GM23338 (cell line): ENCODE measurements around the gene CALCOCO1. TPM values are rescaled to one million over a fixed set of nuclear protein-coding genes. Genes with fewer than 3 reads are reported as not detected.
"Not testable (repeated sequence)": the region's sequence is repeated elsewhere in the genome, so short reads cannot be mapped to it uniquely, and the experiment has no call there.

Experiments
- ATAC-seq: fragments of 200-7000 bp; cut with Tn5 transposase; 3 replicates; pipeline ENCODE4 v1.9.1; 2020
- DNase-seq: peaks from one replicate; pipeline ENCODE4 v3.0.0-alpha.2; 2015; ENCODE audit warnings: low spot score
- H2AFZ ChIP-seq: fragments of 200-600 bp; sonication (generic); 2 replicates; pipeline ENCODE4 v1.8.0; 2016; ENCODE audit warnings: antibody characterized with exemption, mild to moderate bottlenecking, moderate library complexity
- H3F3A ChIP-seq: fragments of 200-600 bp; sonication (generic); replicated peaks from 2 replicates; pipeline ENCODE4 v1.8.0; 2017; ENCODE audit warnings: antibody characterized with exemption, mixed run types, low read depth
- H3K27ac ChIP-seq: fragments of 200-600 bp; sonication (generic); 2 replicates; pipeline ENCODE4 v1.6.1; 2016; ENCODE audit warnings: low read depth
- H3K27me3 ChIP-seq: fragments of 200-600 bp; sonication (generic); 2 replicates; pipeline ENCODE4 v1.8.0; 2016; ENCODE audit warnings: mild to moderate bottlenecking, mixed run types, moderate library complexity; ENCODE audit not compliant: insufficient read depth
- H3K36me3 ChIP-seq: fragments of 200-600 bp; sonication (generic); 2 replicates; pipeline ENCODE4 v1.8.0; 2016; ENCODE audit warnings: mild to moderate bottlenecking; ENCODE audit not compliant: insufficient read depth
- H3K4me1 ChIP-seq: fragments of 200-600 bp; sonication (generic); 2 replicates; pipeline ENCODE4 v1.8.0; 2016; ENCODE audit warnings: mild to moderate bottlenecking, moderate library complexity; ENCODE audit not compliant: insufficient read depth
- H3K4me2 ChIP-seq: fragments of 200-600 bp; sonication (generic); 2 replicates; pipeline ENCODE4 v1.7.1; 2017; ENCODE audit warnings: mixed run types
- H3K4me3 ChIP-seq: fragments of 200-600 bp; sonication (generic); 2 replicates; pipeline ENCODE4 v1.6.1; 2016; ENCODE audit warnings: mixed run types
- H3K79me2 ChIP-seq: fragments of 200-600 bp; sonication (generic); replicated peaks from 2 replicates; pipeline ENCODE4 v1.8.0; 2017; ENCODE audit warnings: mild to moderate bottlenecking; ENCODE audit not compliant: insufficient read depth
- H3K9me2 ChIP-seq: fragments of 200-600 bp; sonication (generic); 2 replicates; pipeline ENCODE4 v1.8.0; 2017; ENCODE audit not compliant: insufficient read depth
- H4K20me1 ChIP-seq: fragments of 200-600 bp; sonication (generic); replicated peaks from 2 replicates; pipeline ENCODE4 v1.8.0; 2017; ENCODE audit warnings: mild to moderate bottlenecking; ENCODE audit not compliant: insufficient read depth
- H3K27ac Mint-ChIP-seq: 2 replicates; pipeline ENCODE4 v1.8.0; 2020; ENCODE audit warnings: inconsistent platforms, mild to moderate bottlenecking, moderate library complexity, mixed read lengths
- H3K27me3 Mint-ChIP-seq: 3 replicates; pipeline ENCODE4 v1.8.0; 2022; ENCODE audit warnings: low read depth, mild to moderate bottlenecking, moderate library complexity, mixed read lengths, inconsistent platforms; ENCODE audit not compliant: insufficient read depth, poor library complexity
- H3K36me3 Mint-ChIP-seq: 3 replicates; pipeline ENCODE4 v1.8.0; 2021; ENCODE audit warnings: low read depth, mild to moderate bottlenecking, inconsistent platforms, moderate library complexity, mixed read lengths
- H3K4me1 Mint-ChIP-seq: 3 replicates; pipeline ENCODE4 v1.8.0; 2020; ENCODE audit warnings: mild to moderate bottlenecking, inconsistent platforms, mixed read lengths
- H3K4me3 Mint-ChIP-seq: 3 replicates; pipeline ENCODE4 v1.8.0; 2021; ENCODE audit warnings: moderate library complexity, mild to moderate bottlenecking, inconsistent platforms, mixed read lengths
- H3K9me3 Mint-ChIP-seq: 3 replicates; pipeline ENCODE4 v1.8.0; 2020; ENCODE audit warnings: moderate library complexity, mild to moderate bottlenecking, inconsistent platforms, mixed read lengths
- CREB1 ChIP-seq: fragments of 250-450 bp; sonication (Bioruptor Pico); IDR thresholded peaks from 2 replicates; pipeline ENCODE4 v1.5.0; 2020; ENCODE audit warnings: low read depth, mild to moderate bottlenecking, moderate library complexity
- CTCF ChIP-seq, 2 experiments: fragments of 200-600 bp in 1 of 2; sonication (generic) in 1 of 2; conservative IDR thresholded peaks; 2 replicates each; pipeline versions ENCODE4 v1.5.1 to v1.6.1; 2016 to 2017; ENCODE audit warnings: antibody characterized with exemption in 2 of 2, low read depth in 2 of 2, mild to moderate bottlenecking in 2 of 2, moderate library complexity in 1 of 2
- ETS1 ChIP-seq: IDR thresholded peaks from 2 replicates; pipeline ENCODE4 v1.6.1; 2016; ENCODE audit warnings: antibody characterized with exemption
- EZH2 ChIP-seq: fragments of 200-600 bp; sonication (generic); IDR thresholded peaks from one replicate; pipeline ENCODE4 v1.8.0; 2017; ENCODE audit warnings: antibody characterized with exemption, mild to moderate bottlenecking, low read depth; ENCODE audit not compliant: unreplicated experiment
- JUNB ChIP-seq: IDR thresholded peaks from one replicate; pipeline ENCODE4 v1.6.1; 2016; ENCODE audit warnings: antibody characterized with exemption; ENCODE audit not compliant: unreplicated experiment
- REST ChIP-seq: IDR thresholded peaks from one replicate; pipeline ENCODE4 v1.6.1; 2018; ENCODE audit warnings: antibody characterized with exemption; ENCODE audit not compliant: unreplicated experiment
- STAT1 ChIP-seq: IDR thresholded peaks from one replicate; pipeline ENCODE4 v1.6.1; 2016; ENCODE audit warnings: antibody characterized with exemption; ENCODE audit not compliant: unreplicated experiment
- ZNF462 ChIP-seq: fragments of 250-450 bp; sonication (Bioruptor Pico); IDR thresholded peaks from 2 replicates; pipeline ENCODE4 v1.5.0; 2020; ENCODE audit warnings: mild to moderate bottlenecking, moderate library complexity
- polyA plus RNA-seq: library from polyadenylated mRNA; unstranded; fragments of >200 nt; fragmentation: Nextera tagmentation; extraction: Ambion mirVana; gene quantifications from 2 replicates; pipeline ENCODE4 v1.2.1, GENCODE V29; 2016
- total RNA-seq: library from RNA; depleted of rRNA; stranded (reverse); fragments of >200 nt; shearing (Covaris generic); gene quantifications from 2 replicates; pipeline ENCODE4 v1.2.3, GENCODE V29; 2014

CALCOCO1 gene
- total and polyA plus RNA-seq, 2 experiments from 2014 or later: 6.5 to 20.4 TPM

- TF ChIP-seq ZNF462 (CRISPR knock-in tag): no peak
- TF ChIP-seq STAT1: no peak
- no peak for TF ChIP-seq ETS1
Measured at GRCh38 chr12:53683494-53683893, 43.8 kb downstream of the CALCOCO1 start (continued).

- H3K27ac Mint-ChIP-seq, H3K9me2 ChIP-seq, H3F3A ChIP-seq, H3K36me3 ChIP-seq, H3K4me3 ChIP-seq, H3K36me3 Mint-ChIP-seq, H3K4me2 ChIP-seq, ATAC-seq, H4K20me1 ChIP-seq, H3K79me2 ChIP-seq, H3K9me3 Mint-ChIP-seq, H3K27me3 ChIP-seq, H3K27ac ChIP-seq, DNase-seq, H2AFZ ChIP-seq, H3K4me3 Mint-ChIP-seq: not testable (repeated sequence)
- Mint-ChIP-seq H3K27me3 (peaks cover 16% of the 10 kb centered on the region), H3K4me1 (peaks cover 31% of the 10 kb centered on the region)
- peaks cover 29% of the 10 kb centered on the region for H3K4me1 ChIP-seq
Measured at GRCh38 chr12:53680061-53680460, 47.2 kb downstream of the CALCOCO1 start.

- Mint-ChIP-seq H3K36me3 (peaks cover 23% of the 10 kb centered on the region), H3K4me3 (peak overlapping the region; percentile 92)
- peak overlapping the region; percentile 83 for H2AFZ ChIP-seq
- TF ChIP-seq CTCF (conservative IDR thresholded peaks at IDR 0.05; ENCODE audit: low read depth in 2 of 2) (no peak), EZH2 (no peak), JUNB (no peak), CREB1 (no peak), REST (no peak)
Measured at GRCh38 chr12:53677800-53678148, 49.5 kb downstream of the CALCOCO1 start.

More at GRCh38 chr12:53677800-53678148, 49.5 kb downstream of the CALCOCO1 start:
- peaks cover 31% of the 10 kb centered on the region for H3K4me1 ChIP-seq
- no peak for DNase-seq
- peaks cover 28% of the 10 kb centered on the region for H3K79me2 ChIP-seq
- H3K4me1 Mint-ChIP-seq: peaks cover 29% of the 10 kb centered on the region
- ATAC-seq: no peak
- H3K27me3 ChIP-seq: no peaks in the 10 kb centered on the region
- 0 out of 2 replicates have a peak, but pooled peaks cover 5% of the 10 kb centered on the region for H4K20me1 ChIP-seq
- peak overlapping the region; percentile 95; the same call in 1 of the 2 replicates for H3K27ac Mint-ChIP-seq
- H3K36me3 ChIP-seq: peaks cover 14% of the 10 kb centered on the region
- H3K4me3 ChIP-seq: peak overlapping the region; percentile 61
- H3K9me2 ChIP-seq: no peaks in the 10 kb centered on the region
- peaks cover 12% of the 10 kb centered on the region for H3K27me3 Mint-ChIP-seq
- peaks cover 11% of the 10 kb centered on the region; the same call in 1 of the 2 replicates for H3F3A ChIP-seq
- H3K27ac ChIP-seq: peak overlapping the region; percentile 96; the same call in 1 of the 2 replicates
- H3K9me3 Mint-ChIP-seq: no peaks in the 10 kb centered on the region
- peak overlapping the region; percentile 89 for H3K4me2 ChIP-seq
